Stimulated activated naive CD8-positive, alpha-beta T cell treated with anti-CD3 and anti-CD28 coated beads, Interleukin-15, Interleukin-2, amounts not matched to agents 100 ng/mL and 50 ng/mL, for 24 hours (primary cell): ENCODE results near the gene SFXN4.
"Not testable (repeated sequence)": the region's sequence is repeated elsewhere in the genome, so short reads cannot be mapped to it uniquely, and the experiment has no call there.

Experiments used
- H3K27ac Mint-ChIP-seq: one replicate; pipeline ENCODE4 v1.8.0; 2021; ENCODE audit warnings: mild to moderate bottlenecking, mixed read lengths
- H3K27me3 Mint-ChIP-seq: one replicate; pipeline ENCODE4 v1.8.0; 2021; ENCODE audit warnings: mixed read lengths
- H3K36me3 Mint-ChIP-seq: one replicate; pipeline ENCODE4 v1.8.0; 2021; ENCODE audit warnings: low read depth, mixed read lengths
- H3K4me1 Mint-ChIP-seq: one replicate; pipeline ENCODE4 v1.8.0; 2021; ENCODE audit warnings: low read depth, mixed read lengths
- H3K4me3 Mint-ChIP-seq: one replicate; pipeline ENCODE4 v1.8.0; 2021; ENCODE audit warnings: mild to moderate bottlenecking, mixed read lengths
- H3K9me3 Mint-ChIP-seq: one replicate; pipeline ENCODE4 v1.8.0; 2021; ENCODE audit warnings: mixed read lengths

The SFXN4 gene

GRCh38 chr10:119096641-119097415 is 68.7 kb downstream of the SFXN4 start:
- not testable (repeated sequence) for H3K27ac Mint-ChIP-seq, H3K9me3 Mint-ChIP-seq

GRCh38 chr10:119095640-119096039 is 69.9 kb downstream of the SFXN4 start:
- no peak overlapping the region for H3K4me3 Mint-ChIP-seq
- H3K36me3 Mint-ChIP-seq, result no peaks in the 10 kb centered on the region
- H3K4me1 Mint-ChIP-seq, result peaks cover 23% of the 10 kb centered on the region
- no peak overlapping the region for H3K27ac Mint-ChIP-seq
- no peaks in the 10 kb centered on the region for H3K27me3 Mint-ChIP-seq
- H3K9me3 Mint-ChIP-seq, result no peaks in the 10 kb centered on the region

More at GRCh38 chr10:119096641-119097415, 68.7 kb downstream of the SFXN4 start:
- H3K36me3 Mint-ChIP-seq, H3K4me3 Mint-ChIP-seq, H3K27me3 Mint-ChIP-seq: not testable (repeated sequence)
- H3K4me1 Mint-ChIP-seq, result peaks cover 19% of the 10 kb centered on the region

- no peaks in the 10 kb centered on the region for H3K9me3 Mint-ChIP-seq
These were observed 74.5 kb downstream of the SFXN4 start for GRCh38 chr10:119090968-119091367.

More at GRCh38 chr10:119090968-119091367, 74.5 kb downstream of the SFXN4 start:
- peaks cover 39% of the 10 kb centered on the region for H3K4me1 Mint-ChIP-seq
- peak overlapping the region; percentile 31 for H3K4me3 Mint-ChIP-seq
- peak overlapping the region; percentile 53 for H3K27ac Mint-ChIP-seq
- H3K36me3 Mint-ChIP-seq, result no peaks in the 10 kb centered on the region
- H3K27me3 Mint-ChIP-seq, result no peaks in the 10 kb centered on the region
